Upper lobe of right lung (tissue), 1 donor: ENCODE results near the gene TIGAR. TPM values are rescaled to one million over a fixed set of nuclear protein-coding genes. Genes with fewer than 3 reads are reported as not detected.

Source experiments
- ATAC-seq: fragments of 200-7000 bp; cut with Tn5 transposase; one replicate; pipeline ENCODE4 v1.9.1; 2020; ENCODE audit warnings: mild to moderate bottlenecking, moderate library complexity
- DNase-seq: peaks from one replicate; pipeline ENCODE4 v3.0.0-alpha.2; 2020
- H3K27ac ChIP-seq: fragments of 200-600 bp; one replicate; pipeline ENCODE4 v1.8.0; 2022
- H3K27me3 ChIP-seq: fragments of 200-600 bp; one replicate; pipeline ENCODE4 v1.8.0; 2022; ENCODE audit warnings: mild to moderate bottlenecking
- H3K36me3 ChIP-seq: fragments of 200-600 bp; one replicate; pipeline ENCODE4 v1.8.0; 2022
- H3K4me1 ChIP-seq: fragments of 200-600 bp; one replicate; pipeline ENCODE4 v1.8.0; 2022
- H3K4me3 ChIP-seq: fragments of 200-600 bp; one replicate; pipeline ENCODE4 v1.8.0; 2022; ENCODE audit warnings: mild to moderate bottlenecking
- H3K9me3 ChIP-seq: fragments of 200-600 bp; one replicate; pipeline ENCODE4 v1.8.0; 2022
- CTCF ChIP-seq: fragments of 200-600 bp; IDR thresholded peaks from one replicate; pipeline ENCODE4 v1.8.0; 2022; ENCODE audit warnings: antibody characterized with exemption
- intact Hi-C: fragments of 100-400 bp; cut with DNase I; formaldehyde crosslinking; loops from one replicate; pipeline ENCODE4 v1.11.0; 2022
- total RNA-seq: library from RNA; stranded (reverse); fragmentation: NEBNext Ultra II Directional; extraction: Animal tissue kit (Norgen Biotek cat#: 25700); gene quantifications from one replicate; pipeline ENCODE4 v1.2.1, GENCODE V29; 2021
- donor health status: DM: no; HTN: yes; CAD: no; lungs with severe emphysema.

The TIGAR gene
- total RNA-seq, 1 donor from 2014 or later, result 20.0 TPM

- DNase-seq (peak; percentile 72), ATAC-seq (peak; percentile 96)
- H3K4me1 ChIP-seq, result peaks cover 7% of the 10 kb centered on the region
- H3K27ac ChIP-seq, result no peak overlapping the region
- H3K36me3 ChIP-seq, result peaks cover 4% of the 10 kb centered on the region
- intact Hi-C loops, result no loop called here
- no peaks in the 10 kb centered on the region for H3K27me3 ChIP-seq
- no peaks in the 10 kb centered on the region for H3K9me3 ChIP-seq
- H3K4me3 ChIP-seq, result no peak overlapping the region
- TF ChIP-seq CTCF, result peak; percentile 67
Observed at GRCh38 chr12:4307593-4308333, 13.2 kb upstream of the TIGAR start.

- no peaks in the 10 kb centered on the region for H3K9me3 ChIP-seq
- DNase-seq (no peak), ATAC-seq (no peak)
- TF ChIP-seq CTCF, result no peak
- peaks cover 4% of the 10 kb centered on the region for H3K36me3 ChIP-seq
- intact Hi-C loops, result no loop called here
- H3K4me1 ChIP-seq, result peaks cover 7% of the 10 kb centered on the region
- H3K4me3 ChIP-seq, result no peak overlapping the region
- no peak overlapping the region for H3K27ac ChIP-seq
- no peaks in the 10 kb centered on the region for H3K27me3 ChIP-seq
Observed at GRCh38 chr12:4308334-4308950, 12.6 kb upstream of the TIGAR start.

DNA sequence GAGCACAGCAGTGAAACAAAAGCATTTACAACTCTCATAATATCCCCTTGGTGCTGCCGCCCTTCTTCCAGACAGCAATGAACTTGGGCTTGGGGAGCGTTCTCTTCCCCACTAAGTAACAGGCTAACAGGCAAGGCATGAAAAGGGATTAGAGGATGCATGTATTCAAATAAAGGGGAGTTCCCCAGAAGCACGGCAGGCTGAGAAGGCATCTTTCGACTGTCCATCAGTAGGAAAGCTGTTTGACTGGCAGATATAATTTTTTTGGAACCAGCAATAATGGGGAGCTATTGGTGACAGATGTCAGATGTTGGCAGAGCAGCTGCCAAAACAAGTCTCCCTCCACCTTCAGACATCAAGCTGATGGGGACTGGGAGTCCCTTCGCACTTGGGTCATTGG lies 9.2 kb upstream of the TIGAR start:
- no peak for TF ChIP-seq CTCF
- H3K36me3 ChIP-seq, result no peaks in the 10 kb centered on the region
- H3K4me3 ChIP-seq, result no peak overlapping the region
- H3K9me3 ChIP-seq, result no peaks in the 10 kb centered on the region
- intact Hi-C loops, result no loop called here
- no peaks in the 10 kb centered on the region for H3K27me3 ChIP-seq
- DNase-seq, result no peak
- no peak for ATAC-seq
- H3K4me1 ChIP-seq, result peaks cover 7% of the 10 kb centered on the region
- no peak overlapping the region for H3K27ac ChIP-seq

- ATAC-seq (no peak), DNase-seq (no peak)
- no peak overlapping the region for H3K4me3 ChIP-seq
- peaks cover 7% of the 10 kb centered on the region for H3K4me1 ChIP-seq
- H3K27me3 ChIP-seq, result no peaks in the 10 kb centered on the region
- intact Hi-C loops, result no loop called here
- no peak for TF ChIP-seq CTCF
- H3K9me3 ChIP-seq, result no peaks in the 10 kb centered on the region
- H3K36me3 ChIP-seq, result no peaks in the 10 kb centered on the region
- H3K27ac ChIP-seq, result no peak overlapping the region
Observed at GRCh38 chr12:4312251-4312650, 8.8 kb upstream of the TIGAR start.

DNA sequence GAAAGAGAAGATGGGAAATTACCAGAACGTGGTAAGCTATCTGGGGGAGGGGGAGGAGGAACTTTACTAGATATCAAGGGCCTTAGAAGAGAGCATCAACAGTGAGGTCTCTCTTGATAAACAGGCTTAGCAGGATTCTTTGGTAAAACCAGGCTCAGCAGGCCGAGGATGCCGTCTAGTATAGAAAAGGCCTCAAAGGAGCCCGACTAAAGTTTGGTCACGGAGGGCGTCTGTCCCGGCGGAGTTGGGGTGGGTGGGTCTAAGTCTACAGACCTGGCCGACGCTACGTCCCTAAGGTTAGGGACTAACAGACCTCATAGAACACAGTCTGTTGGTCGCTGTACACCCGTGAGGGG lies 538 bp upstream of the TIGAR start:
- peak overlapping the region; percentile 83 for H3K4me3 ChIP-seq
- H3K36me3 ChIP-seq, result no peaks in the 10 kb centered on the region
- ATAC-seq (peak; percentile 41), DNase-seq (no peak)
- TF ChIP-seq CTCF, result no peak
- intact Hi-C loops, result no loop called here
- H3K27me3 ChIP-seq, result no peaks in the 10 kb centered on the region
- H3K9me3 ChIP-seq, result no peaks in the 10 kb centered on the region
- H3K4me1 ChIP-seq, result peaks cover 13% of the 10 kb centered on the region
- H3K27ac ChIP-seq, result peak overlapping the region; percentile 89
